Activated gamma-delta T cell treated with Interleukin-2 at 50 U/mL for 16 hours (primary cell): ENCODE measurements around the gene EPB41L3.
"Not testable (repeated sequence)": the region's sequence is repeated elsewhere in the genome, so short reads cannot be mapped to it uniquely, and the experiment has no call there.

ENCODE experiments used
- DNase-seq: peaks from one replicate; pipeline ENCODE4 v3.0.0-alpha.2; 2020

Gene EPB41L3

GRCh38 chr18:5530629-5531178, 13.1 kb downstream of the EPB41L3 start:
- DNase-seq = no peak

- DNase-seq = no peak
Measured at GRCh38 chr18:5529471-5529870, 14.3 kb downstream of the EPB41L3 start.

- no peak for DNase-seq
Measured at GRCh38 chr18:5527603-5528002, 16.2 kb downstream of the EPB41L3 start.

GRCh38 chr18:5524660-5525059, 19.1 kb downstream of the EPB41L3 start:
- no peak for DNase-seq

GRCh38 chr18:5521000-5521399, 22.8 kb downstream of the EPB41L3 start:
- no peak for DNase-seq

GRCh38 chr18:5520464-5520863, 23.3 kb downstream of the EPB41L3 start:
- no peak for DNase-seq

- DNase-seq = no peak
Measured at GRCh38 chr18:5519448-5520298, 24.1 kb downstream of the EPB41L3 start.

GRCh38 chr18:5518899-5519371, 24.9 kb downstream of the EPB41L3 start:
- no peak for DNase-seq

GRCh38 chr18:5518179-5518770, 25.5 kb downstream of the EPB41L3 start:
- no peak for DNase-seq

- no peak for DNase-seq
Measured at GRCh38 chr18:5516841-5517240, 27.0 kb downstream of the EPB41L3 start.

GRCh38 chr18:5515011-5515784, 28.6 kb downstream of the EPB41L3 start:
- no peak for DNase-seq

GRCh38 chr18:5513947-5514346, 29.9 kb downstream of the EPB41L3 start:
- no peak for DNase-seq

GRCh38 chr18:5512176-5512575, 31.6 kb downstream of the EPB41L3 start:
- no peak for DNase-seq

- not testable (repeated sequence) for DNase-seq
Measured at GRCh38 chr18:5511541-5511940, 32.3 kb downstream of the EPB41L3 start.

GRCh38 chr18:5510135-5510846, 33.5 kb downstream of the EPB41L3 start:
- DNase-seq = no peak

GRCh38 chr18:5508821-5509220, 35.0 kb downstream of the EPB41L3 start:
- no peak for DNase-seq

GRCh38 chr18:5507756-5508155, 36.0 kb downstream of the EPB41L3 start:
- no peak for DNase-seq

- DNase-seq = no peak
Measured at GRCh38 chr18:5506174-5506573, 37.6 kb downstream of the EPB41L3 start.

- DNase-seq = no peak
Measured at GRCh38 chr18:5503740-5504139, 40.1 kb downstream of the EPB41L3 start.

- no peak for DNase-seq
Measured at GRCh38 chr18:5500158-5500939, 43.4 kb downstream of the EPB41L3 start.

GRCh38 chr18:5498452-5498851, 45.3 kb downstream of the EPB41L3 start:
- DNase-seq = no peak

GRCh38 chr18:5496305-5496704, 47.5 kb downstream of the EPB41L3 start:
- no peak for DNase-seq
